Hippocampal formation (tissue), 2 donors: ENCODE data around the gene NCLN.
"Not testable (repeated sequence)": the region's sequence is repeated elsewhere in the genome, so short reads cannot be mapped to it uniquely, and the experiment has no call there.

Experiments
- DNase-seq, 2 donors: peaks; one replicate each; lab custom pipeline; 2025; lab: John Stamatoyannopoulos, UW

The NCLN gene

GRCh38 chr19:3185461-3186159 is at the start of gene NCLN:
TSS of gene NCLN (plus strand) at chr19:3185930. CDS start at chr19:3186031, 101 bp downstream.
- peak; percentile 97 to 98 for DNase-seq

- no peak for DNase-seq
Observed at GRCh38 chr19:3135961-3136683, 49.6 kb upstream of the NCLN start, which contains the start of gene GNA15. TSS of gene GNA15 (plus strand) at chr19:3136033. CDS start at chr19:3136451, 418 bp downstream.

DNA sequence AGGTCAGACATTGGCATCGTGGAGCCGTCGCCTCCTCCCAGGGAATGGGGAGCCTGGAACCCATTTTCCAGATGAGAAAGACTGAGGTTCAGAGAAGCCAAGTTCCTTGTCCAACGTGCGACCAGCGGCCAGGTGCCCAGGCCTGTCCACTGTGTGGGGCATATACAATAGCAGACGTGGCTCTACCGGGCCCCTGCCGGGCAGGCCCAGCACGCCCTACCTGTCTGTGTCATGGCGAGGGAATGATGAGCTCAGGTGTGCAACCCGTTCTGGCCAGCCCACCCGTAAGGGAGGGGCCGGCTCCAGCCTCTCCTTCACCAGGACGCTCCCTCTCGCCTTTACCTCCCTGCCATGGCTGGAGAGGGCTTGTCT is 49.1 kb upstream of the NCLN start:
- DNase-seq: no peak

DNA sequence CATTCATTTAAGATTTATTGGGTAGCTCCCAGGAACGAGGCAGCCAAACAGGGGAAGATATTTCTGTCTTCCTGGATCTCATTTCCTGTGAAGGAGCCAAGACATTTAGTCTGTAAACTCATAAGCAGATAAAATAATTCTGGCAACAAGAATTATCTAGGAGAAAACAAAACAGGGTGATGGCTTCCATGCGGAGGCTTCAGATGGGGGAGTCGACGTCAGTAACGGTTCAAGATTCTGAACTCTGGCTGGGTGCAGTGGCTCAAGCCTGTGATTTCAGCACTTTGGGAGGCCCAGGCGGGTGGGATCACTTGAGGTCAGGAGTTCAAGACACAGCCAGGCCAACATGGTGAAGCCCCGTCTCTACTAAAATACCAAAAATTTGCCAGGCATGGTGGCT is 48.6 kb upstream of the NCLN start:
- no peak for DNase-seq

DNA sequence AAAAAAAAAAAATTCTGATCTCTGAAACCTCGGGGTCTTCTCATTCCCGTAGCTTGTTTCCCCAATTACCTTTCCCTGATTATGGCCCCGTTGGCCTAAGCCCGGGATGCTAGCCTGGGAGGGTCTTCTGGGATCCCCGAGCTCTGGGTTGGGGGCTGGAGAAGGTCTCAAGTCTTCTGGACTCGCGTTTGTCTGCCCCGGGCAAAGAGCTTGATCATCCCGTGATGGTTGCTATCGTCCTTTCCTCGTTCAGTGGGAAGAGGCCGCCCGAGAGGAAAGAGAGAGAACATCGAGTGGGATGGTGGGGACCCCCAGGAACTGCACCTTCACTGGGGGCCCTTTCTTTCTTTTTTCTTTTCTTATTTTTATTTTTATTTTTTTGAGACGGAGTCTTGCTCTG is 47.5 kb upstream of the NCLN start:
- no peak for DNase-seq

- no peak for DNase-seq
Observed at GRCh38 chr19:3140667-3141038, 45.1 kb upstream of the NCLN start.

DNA sequence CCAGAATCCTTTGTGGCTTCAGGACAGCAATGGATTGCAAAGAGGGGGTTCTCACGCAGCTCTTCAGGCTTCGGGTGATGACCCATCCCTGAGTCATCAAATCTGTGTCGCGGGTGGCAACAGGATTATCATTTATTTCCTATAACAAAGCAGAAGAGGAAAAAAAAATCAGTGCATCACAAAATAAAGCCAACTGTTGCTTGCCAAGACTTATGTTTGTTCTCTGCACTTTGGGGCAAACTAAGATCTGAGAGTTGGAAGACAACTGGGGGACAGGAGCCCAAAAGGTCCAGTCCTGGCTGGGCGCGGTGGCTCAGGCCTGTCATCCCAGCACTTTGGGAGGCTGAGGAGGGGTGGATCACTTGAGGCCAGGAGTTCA is 43.4 kb upstream of the NCLN start:
- no peak for DNase-seq

- no peak for DNase-seq
Observed at GRCh38 chr19:3142781-3143337, 42.9 kb upstream of the NCLN start.

DNA sequence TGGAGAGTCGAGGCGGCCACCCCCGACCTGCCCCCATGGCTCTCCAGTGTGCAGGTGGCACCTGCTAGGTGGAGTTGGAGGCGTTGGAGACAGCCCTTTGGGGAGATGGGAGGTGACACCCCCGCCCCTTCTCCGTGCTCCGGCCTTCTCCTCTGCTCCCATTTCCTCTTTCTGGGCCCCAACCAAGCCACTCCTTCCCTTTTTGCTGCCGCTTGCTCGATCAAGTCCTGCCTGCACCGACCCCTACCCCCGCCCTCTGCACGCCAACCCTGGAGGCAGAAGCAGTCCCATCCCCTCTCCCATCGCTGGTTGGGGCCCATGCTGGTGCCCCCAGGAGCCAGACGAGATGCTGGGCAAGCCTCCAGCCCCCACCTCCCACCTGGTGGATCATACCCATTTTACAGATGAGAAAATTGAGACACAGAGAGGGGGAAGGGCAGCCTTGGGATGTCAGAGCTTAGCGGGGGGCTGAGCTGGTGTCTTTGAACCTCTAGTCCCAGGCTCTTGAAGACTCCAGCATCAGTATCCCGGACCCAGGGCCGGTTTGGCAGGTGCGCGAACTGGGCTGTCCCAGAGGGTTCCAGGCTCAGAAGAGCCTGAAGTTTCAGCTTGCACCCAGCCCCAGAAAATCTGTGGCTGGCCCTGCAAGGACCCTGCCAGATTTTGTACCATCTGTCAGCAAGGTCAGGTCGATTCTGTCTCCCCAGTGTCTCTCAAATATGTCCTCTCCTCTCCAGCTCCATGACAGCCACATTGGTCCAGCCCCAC is 39.6 kb upstream of the NCLN start:
- DNase-seq: peak in 1 of 2 donors; percentile 17

DNA sequence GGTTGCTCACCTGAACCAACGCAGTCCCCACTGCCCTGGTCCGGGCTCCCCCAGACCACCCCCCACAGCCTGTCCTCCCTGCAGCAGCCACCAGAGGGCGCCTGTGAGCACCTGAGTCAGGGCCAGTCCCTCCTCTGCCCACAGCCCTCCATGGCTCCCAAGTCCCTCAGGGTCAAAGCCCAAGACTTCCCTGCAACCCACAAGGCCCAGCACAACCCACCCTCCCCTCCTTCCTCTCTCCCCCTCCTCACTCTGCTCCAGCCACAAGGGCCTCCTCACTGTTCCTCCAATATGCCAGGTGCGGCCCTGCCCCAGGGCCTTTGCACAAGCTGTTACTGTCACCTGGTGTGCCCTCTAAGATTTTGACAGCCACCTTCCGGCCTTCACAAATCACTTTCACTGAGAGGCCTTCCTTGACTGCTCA is 39.0 kb upstream of the NCLN start:
- no peak for DNase-seq

DNA sequence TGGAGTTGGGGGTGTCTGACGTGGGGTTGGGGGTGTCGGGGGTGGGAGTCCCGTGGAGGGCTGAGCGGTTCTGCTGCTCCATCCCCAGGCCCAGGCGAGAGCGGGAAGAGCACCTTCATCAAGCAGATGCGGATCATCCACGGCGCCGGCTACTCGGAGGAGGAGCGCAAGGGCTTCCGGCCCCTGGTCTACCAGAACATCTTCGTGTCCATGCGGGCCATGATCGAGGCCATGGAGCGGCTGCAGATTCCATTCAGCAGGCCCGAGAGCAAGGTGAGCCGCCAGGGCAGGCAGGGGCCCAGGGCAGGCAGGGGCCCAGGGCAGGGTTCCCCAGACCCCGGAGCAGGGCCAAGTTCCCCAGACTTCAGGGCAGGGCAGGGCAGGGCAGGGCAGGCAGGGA is 37.2 kb upstream of the NCLN start:
- DNase-seq: no peak

DNA sequence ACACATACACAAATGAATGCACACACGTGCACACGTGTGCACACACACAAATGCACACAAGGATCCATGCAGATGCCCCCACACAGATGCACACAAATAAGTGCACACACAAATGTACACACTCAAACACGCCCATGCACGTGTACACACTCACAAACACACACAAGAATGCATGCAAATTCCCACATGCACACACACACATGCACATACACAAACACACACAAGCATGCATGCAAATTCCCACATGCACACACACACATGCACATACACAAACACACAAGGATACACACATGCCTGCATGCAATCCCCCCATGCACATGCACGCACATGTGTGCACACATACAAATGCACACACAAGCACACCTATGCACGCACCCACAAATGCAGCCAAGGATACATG is 36.6 kb upstream of the NCLN start:
- no peak for DNase-seq

GRCh38 chr19:3149526-3150505 is 35.9 kb upstream of the NCLN start:
- no peak for DNase-seq

DNA sequence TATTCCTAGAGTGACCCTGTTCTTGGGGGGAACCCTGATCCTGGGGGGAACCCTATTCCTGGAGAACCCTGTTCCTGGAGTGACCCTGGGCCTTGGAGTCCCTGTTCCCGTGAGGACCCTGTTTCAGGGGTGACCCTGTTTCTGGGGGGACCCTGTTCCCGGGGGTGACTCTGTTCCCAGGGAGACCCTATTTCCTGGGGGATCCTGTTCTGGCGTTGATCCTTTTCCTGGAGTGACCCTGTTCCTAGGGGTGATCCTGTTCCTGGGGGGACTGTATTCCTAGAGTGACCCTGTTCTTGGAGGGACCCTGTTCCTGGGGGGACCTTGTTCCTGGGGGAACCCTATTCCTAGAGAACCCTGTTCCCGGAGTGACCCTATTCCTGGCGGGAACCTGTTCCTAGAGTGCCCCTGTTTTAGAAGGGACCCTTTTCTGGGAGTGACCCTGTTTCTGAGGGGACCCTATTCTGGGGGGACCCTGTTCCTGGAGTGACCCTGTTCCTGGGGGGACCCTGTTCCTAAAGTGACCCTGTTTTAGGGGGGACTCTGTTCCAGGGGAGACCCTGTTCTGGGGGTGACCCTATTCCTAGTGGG is 34.9 kb upstream of the NCLN start:
- DNase-seq: no peak

DNA sequence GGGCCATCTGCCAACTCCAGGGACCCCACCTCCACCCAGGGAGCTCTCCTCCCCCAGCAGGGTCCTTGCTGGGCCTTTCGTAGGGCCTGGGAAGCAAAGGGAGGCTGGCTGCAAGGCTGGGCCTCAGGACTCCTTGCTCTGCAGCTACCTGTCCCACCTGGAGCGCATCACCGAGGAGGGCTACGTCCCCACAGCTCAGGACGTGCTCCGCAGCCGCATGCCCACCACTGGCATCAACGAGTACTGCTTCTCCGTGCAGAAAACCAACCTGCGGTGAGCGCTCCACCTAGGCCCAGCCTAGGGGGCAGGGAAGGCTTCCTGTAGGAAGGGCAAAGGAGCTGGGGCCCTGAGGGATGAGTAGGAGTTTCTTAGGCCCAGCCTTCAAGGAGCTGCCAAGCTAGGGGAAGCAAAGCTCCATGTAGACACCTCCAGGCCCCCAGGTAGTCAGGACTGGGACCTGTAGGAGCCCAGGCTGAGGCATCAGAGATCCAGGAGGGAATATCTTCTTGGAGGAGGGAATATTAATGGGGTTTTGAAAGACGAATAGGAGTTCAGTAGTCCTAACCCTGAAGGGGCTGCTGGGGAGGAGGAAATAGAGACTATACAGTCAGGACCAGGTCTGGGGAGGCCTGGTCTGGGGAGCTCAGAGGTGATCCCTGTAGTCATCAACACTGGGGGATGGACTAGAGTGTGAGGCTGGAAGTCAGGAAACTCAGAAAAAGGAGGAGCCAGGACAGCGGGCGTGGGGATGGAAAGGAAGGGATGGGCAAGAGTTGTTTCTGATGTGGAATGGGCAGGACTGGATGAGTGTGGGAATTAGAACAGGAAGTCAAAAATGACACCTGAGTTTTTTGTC is 33.9 kb upstream of the NCLN start:
- no peak for DNase-seq

DNA sequence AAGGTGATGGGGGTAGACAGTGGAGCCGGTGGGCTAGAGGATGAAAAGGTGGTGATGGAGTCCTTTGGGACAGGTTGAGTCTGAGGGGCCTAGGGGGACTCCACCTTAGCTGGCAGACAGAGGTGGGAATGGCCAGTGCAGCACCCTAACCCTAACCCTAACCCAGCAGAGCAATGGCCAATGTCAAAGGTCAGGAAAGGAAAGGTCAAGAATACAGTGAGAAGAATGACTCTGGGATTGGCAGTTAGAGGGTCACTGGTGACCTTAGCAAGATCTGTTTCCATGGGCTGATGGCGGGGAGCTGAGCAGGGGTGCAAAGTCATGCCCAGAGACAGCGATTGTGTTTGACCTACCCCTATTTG is 33.3 kb upstream of the NCLN start:
- no peak for DNase-seq

DNA sequence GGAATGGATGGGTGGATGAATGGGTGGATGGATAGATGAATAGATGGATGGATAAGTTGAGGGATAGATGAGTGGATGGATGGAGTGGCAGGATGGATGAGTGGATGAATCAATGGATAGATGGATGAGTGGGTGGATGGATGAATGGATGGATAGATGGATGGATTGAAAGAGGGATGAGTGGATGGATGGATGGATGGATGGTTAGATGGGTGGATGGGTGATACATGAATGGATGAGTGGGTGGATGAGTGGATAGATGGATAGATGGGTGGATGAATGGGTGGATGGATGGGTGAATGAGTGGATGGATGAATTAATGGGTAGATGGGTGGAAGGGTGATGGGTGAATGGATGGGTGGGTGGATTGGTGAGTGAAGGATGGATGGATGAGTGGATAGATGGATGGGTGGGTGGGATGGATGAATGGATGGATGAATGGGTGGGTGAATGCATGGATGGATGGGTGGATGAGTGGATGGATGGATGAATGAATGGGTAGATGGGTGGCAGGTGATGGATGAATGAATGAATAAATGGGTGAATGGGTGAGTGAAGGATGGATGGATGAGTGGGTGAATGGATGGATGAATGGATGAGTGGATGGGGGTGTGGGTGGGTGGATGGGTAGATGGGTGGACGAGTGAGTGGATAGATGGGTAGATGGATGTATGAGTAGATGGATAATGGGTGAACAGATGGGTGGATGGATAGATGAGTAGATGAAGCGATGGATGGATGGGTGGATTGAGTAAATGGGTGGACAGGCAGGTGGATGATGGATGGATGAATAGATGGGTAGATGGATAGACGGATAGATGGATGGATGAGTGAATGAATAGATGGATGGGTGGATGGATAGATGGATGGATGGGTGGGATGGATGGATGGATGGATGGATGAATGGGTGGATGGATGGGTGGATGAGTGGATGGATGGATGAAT is 32.2 kb upstream of the NCLN start:
- DNase-seq: no peak

DNA sequence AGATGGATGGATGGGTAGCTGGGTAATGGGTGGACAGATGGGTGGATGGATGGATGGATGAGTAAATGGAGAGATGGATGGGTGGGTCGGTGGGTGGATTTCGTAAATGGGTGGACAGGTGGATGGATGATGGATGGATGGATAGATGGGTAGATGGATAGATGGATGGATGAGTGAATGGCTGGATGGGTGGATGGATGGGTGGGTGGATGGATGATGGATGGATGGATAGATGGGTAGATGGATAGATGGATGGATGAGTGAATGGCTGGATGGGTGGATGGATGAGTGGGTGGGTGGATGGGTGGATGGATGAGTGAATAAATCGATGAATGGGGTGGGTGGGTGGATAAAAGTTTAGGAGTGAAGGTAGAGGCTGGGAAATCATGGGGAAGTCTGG is 31.3 kb upstream of the NCLN start:
- not testable (repeated sequence) for DNase-seq
